GM21576 (cell line): Measurements from ENCODE around the gene BOLA1.
"Not testable (repeated sequence)": the region's sequence is repeated elsewhere in the genome, so short reads cannot be mapped to it uniquely, and the experiment has no call there.

ENCODE experiments used
- ATAC-seq: cut with Tn5 transposase; IDR thresholded peaks from one replicate; pipeline ENCODE4 v1.9.1; 2021; ENCODE audit warnings: mild to moderate bottlenecking, moderate library complexity; ENCODE audit not compliant: unreplicated experiment

BOLA1 gene, protein sequence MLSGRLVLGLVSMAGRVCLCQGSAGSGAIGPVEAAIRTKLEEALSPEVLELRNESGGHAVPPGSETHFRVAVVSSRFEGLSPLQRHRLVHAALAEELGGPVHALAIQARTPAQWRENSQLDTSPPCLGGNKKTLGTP

DNA sequence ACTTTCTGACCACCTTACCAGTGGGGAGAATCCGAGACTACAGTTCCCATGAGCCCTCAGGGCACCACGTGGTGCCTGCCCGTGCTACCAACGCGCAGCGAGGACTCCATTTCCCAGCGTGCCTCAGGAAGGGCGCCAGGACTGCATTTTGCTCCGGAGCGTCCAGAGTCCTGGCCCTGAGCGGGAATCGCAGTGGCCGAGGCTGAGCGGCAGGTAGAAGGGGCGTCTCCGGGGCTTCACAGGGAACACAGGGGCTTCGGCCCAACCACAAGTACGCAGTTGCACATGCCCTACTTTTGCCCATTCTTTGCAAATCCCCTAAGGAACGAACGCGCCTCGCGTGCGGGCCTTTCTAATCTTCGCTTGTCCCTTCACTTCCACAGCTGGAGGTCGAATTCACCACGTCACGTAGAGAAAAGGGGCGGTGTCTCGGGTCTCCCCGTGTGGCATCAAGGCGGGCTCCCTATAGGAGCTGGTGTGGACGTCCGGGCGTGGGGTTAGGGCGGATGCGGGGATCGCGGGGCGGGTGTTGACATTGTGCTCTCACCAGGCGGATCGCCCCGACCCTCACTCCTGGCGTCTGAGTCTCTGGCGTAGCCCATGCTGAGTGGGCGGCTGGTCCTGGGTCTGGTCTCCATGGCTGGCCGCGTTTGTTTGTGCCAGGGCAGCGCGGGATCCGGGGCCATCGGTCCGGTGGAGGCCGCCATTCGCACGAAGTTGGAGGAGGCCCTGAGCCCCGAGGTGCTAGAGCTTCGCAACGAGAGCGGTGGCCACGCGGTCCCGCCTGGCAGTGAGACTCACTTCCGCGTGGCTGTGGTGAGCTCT is at the start of gene BOLA1:
Gene BOLA1 (plus strand): TSS at position 109 of the 825 bp plus-strand sequence. CDS start 492 bp downstream, at position 601.
- peak; percentile 96 for ATAC-seq

DNA sequence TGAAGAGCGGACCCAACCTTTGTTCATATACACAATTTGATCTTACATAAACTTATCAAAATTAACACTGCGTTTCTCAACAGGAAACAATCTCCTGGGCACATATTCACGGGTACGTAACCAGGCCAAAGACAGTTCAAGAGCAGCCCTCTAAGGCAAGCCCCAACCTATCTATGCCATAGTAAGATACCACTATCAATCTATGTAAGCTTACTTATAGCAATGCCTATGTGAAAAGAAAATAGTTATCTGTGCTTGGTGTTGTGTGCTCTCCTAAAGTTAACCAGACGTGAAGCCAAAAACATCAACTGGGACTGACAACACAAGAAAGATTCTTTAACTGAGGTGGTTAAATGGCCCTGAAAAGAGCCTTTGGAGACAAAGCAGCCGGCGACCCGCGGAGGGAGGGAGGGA is 49.4 kb upstream of the BOLA1 start:
- ATAC-seq = no peak

GRCh38 chr1:149850732-149851345 is 48.5 kb upstream of the BOLA1 start:
- peak; percentile 56 for ATAC-seq

DNA sequence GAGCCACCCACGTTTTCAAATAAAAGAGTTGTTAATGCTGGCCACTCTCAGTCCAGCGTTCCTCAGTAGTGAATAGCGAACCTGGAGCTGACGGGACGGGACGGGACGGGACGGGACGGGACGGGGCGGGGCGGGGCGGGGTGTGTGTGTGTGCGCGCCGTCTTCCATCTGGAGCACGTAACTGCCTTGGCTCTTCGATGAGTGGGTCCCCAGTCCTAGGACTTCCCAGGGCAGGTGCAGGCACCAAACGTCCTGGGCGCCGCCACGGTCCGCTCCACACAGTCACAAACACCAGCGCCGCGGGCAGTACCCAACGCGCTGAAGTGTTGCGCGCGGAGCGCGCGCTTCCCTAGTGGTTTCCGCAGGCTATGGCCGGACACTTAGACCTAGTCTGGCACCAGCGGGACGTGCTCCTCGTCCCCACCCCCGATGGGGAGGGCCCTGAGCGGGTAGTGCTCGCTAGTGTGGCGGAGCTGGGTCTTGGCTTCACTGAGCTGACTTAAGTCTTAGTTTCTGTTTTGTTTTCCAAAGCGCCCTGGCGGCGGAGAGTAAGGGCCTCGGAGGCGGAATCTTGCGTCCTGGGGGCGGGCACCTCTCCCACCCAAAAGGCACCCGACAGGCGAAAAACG is 47.7 kb upstream of the BOLA1 start:
- peak; percentile 29 for ATAC-seq

DNA sequence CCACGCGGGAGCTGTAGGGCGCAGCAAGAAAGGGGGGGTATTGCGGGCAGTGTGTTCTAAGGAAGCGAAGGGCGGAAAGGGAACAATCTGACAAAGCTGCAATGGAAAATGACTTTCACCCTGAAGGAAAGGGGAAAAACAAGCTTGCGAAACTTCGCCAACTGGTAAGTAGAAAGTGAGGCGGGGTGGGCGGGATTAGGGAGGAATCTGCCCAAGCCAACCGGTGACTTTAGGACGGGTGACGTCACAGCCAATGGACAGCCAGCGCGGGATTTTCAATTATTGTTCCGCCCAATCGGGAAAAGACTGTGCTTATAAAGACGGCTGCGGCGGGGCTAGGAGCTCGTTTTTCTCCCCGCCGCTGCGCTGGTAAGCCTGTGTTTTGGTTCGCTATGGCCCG is 47.1 kb upstream of the BOLA1 start:
- ATAC-seq = peak; percentile 25

DNA sequence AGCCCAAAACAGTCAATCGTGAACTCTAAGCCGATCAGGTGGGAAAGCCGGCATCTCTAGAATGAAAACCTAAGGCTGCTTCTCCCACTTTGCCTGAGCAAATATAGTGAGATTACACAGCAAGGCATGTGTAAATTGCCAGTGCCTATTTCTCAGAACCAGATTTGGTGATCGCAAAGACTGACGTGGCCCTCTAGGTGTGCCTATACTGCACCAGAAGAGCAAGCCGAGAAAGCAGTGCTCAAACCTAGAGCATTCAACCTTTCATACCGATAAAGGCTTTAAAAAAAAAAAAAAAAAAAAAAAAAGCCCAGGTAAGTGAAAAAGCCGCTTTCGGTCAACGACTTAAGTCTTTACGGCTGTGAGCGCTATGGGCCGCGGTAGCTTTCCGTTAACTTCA is 39.1 kb upstream of the BOLA1 start:
- ATAC-seq = not testable (repeated sequence)

- ATAC-seq = peak; percentile 51
These were observed 38.5 kb upstream of the BOLA1 start for GRCh38 chr1:149860684-149861496.

GRCh38 chr1:149861497-149862054 is 37.8 kb upstream of the BOLA1 start:
- not testable (repeated sequence) for ATAC-seq

- not testable (repeated sequence) for ATAC-seq
These were observed 32.5 kb upstream of the BOLA1 start for GRCh38 chr1:149866887-149867286.

DNA sequence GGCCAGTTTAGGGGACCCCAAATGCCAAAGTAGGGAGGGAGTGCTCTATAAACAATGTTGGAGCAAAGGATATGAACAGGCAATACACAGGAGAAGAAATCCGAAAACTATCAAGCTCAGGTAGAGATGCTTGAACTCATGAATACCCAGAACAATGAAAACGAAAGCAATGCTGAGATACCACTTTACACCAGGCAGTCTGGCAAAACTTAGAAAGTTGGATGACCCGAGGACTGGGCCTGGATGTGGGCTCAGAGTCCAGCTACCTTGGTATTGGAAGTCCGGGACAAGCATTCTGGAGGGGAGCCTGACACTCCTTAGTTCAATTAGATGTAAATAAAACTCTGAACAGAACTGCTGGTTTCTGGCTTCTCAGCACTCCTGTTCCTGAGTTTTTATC is 26.3 kb upstream of the BOLA1 start:
- not testable (repeated sequence) for ATAC-seq

DNA sequence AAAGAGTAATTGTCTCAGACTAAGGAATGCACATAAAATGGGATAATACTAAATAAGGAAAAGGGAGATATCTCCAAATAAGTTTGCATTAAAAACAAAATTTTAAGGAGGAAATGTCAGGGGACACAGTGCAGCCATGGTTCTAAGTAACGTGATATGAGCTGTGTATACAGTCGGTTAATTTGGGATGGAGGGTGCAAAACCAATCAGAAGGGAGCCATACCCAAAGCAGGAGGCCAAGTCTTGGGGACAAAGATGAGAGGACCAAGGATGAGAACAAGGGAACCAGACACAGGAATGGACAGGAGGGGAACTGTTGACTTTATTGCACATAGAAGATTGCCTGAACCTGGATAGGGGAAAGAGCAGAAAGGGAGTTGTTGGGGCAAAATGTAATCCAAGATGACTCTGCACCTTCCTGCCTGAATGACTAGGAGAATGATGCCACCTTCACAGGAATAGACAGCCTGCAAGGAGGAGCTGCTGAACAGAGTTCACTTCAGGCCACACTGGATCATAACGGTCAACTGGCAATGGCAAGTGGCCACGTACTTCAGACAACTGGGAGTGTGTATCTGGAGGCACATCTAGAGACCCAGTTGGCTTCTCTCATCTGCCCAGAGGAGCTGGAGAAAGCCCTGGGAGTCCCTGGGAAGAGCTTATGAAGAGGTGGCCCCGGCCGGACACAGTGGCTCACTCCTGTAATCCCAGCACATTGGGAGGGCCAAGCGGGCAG is 22.0 kb upstream of the BOLA1 start:
- no peak for ATAC-seq

DNA sequence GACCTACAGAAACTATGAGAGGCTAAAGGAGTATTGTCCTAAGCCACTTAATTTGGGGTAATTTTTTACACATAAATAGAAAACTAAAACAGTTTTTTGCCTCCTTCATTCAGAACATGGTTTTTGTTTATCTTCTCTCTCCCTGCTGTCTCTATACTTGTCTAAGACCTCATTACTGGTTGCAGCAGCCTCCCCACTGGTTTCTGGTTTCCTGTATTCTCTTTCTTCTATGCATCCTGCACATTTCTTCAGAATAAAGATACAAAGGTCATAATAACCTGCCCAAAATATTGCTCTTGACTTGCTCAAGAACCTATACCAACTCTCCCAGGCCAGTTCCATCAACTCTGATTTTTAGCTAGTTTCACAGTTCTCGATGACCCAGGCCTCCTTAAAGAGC is 19.8 kb upstream of the BOLA1 start:
- no peak for ATAC-seq

GRCh38 chr1:149881876-149882275 is 17.5 kb upstream of the BOLA1 start:
- ATAC-seq = no peak

DNA sequence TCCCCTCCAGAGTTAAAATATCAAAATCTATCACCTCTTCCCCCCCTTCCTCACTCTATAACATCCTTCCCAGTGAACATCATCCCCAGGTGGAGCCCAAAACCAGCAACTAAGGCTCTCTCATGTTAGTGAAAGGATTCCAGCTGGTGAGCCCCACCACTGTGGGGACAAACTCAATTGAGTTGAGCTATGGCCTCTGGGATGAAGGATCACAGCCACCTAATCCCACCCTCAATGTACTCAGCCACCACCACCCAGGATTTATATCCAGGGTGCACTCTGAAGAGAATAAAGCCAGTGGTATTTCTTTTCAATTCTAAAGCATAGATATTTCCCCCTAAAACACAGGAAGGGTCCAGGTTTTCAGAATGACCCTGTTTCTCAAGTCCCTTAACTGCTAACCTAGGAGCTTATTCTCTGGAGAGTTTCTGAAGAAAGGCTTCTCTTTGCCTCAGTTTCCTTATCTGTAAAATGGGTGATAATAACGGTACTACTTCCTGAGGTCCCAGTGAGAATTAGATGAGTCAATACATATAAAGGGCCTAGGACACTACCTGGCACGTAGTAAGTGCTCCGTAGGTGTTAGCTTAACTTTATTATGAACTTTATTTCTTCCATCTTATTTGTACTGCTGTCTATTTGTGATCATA is 15.6 kb upstream of the BOLA1 start:
- no peak for ATAC-seq

GRCh38 chr1:149884433-149885338 is 14.7 kb upstream of the BOLA1 start:
- ATAC-seq = no peak

GRCh38 chr1:149885339-149886120 is 13.8 kb upstream of the BOLA1 start:
- no peak for ATAC-seq

DNA sequence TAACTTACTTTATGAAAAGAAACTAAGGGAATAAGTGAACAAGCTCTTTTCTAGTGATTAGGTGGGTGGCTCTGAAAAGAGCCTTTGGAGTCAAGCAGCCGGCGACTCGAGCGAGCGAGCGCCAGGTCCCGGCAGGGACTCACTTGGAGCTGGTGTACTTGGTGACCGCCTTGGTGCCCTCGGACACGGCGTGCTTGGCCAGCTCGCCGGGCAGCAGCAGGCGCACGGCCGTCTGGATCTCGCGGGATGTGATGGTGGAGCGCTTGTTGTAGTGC is 13.3 kb upstream of the BOLA1 start:
- not testable (repeated sequence) for ATAC-seq
